ENCODE results near the gene LSM11.

LSM11 gene

DNA sequence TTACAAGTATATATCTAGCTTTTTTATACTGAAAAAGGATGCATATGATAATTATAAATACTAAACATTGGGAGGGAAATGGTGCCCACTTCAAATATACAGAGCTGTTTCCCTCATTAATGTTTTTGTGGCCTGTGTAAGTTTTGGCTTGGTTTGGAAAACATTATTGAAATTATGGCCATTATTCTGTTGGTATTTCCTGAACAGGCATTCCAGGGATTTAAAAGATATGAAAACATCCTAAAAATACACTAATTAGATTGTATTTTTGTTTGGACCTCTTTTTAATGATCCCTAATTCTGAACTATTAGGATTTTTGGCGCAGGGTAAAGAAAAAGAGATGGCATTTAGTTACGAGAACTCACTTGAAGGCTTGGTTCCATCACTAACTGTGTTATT is 64.5 kb downstream of the LSM11 start:
- no peak for DNase-seq (ENCODE audit: insufficient read length, low spot score)
- FAIRE-seq, result no peak
- no peak for TF ChIP-seq CTCF (IDR thresholded peaks at IDR 0.05; ENCODE audit: insufficient read depth, missing control alignments)

Data from D721Med (cell line).